ENCODE data around the gene OR2T8.

DNA sequence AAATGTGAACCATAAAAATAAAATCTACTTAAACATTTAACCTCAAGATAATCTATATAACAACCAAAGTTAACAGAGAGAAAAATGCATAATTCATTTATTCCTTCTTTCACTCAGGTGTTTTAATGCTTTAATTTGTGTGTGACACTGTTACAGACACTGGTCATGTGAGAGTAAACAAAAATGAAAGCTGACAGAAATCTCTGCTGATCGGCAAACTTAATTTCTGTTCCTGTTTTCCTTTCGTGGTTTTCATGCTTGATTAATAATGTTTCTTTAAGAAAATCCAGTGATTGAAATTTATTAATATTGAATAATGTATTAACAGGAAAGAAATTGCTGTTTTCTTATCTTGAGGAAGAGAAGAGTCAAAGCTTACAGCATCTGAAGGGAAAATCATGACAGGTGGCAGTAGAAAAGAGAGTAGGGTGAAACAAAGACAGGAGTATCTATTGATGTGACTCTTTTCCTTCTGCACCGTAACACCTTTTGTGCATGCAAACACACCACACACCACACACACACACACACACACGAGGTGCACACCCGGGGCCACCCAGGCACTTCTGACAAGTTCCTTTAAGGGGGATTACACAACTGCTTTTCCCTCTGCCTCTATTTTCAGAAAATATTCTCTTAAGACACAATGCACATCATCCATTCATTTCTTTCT, 46.6 kb downstream of the OR2T8 start:
- TF ChIP-seq, protein P1, sequence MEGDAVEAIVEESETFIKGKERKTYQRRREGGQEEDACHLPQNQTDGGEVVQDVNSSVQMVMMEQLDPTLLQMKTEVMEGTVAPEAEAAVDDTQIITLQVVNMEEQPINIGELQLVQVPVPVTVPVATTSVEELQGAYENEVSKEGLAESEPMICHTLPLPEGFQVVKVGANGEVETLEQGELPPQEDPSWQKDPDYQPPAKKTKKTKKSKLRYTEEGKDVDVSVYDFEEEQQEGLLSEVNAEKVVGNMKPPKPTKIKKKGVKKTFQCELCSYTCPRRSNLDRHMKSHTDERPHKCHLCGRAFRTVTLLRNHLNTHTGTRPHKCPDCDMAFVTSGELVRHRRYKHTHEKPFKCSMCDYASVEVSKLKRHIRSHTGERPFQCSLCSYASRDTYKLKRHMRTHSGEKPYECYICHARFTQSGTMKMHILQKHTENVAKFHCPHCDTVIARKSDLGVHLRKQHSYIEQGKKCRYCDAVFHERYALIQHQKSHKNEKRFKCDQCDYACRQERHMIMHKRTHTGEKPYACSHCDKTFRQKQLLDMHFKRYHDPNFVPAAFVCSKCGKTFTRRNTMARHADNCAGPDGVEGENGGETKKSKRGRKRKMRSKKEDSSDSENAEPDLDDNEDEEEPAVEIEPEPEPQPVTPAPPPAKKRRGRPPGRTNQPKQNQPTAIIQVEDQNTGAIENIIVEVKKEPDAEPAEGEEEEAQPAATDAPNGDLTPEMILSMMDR (IDR thresholded peaks at IDR 0.05), result no peak
- TF ChIP-seq EP300 (IDR thresholded peaks at IDR 0.05), result no peak
- TF ChIP-seq POLR2A (IDR thresholded peaks at IDR 0.05), result no peak
- no peak for TF ChIP-seq POLR2AphosphoS5 (IDR thresholded peaks at IDR 0.05)
